Naive thymus-derived CD4-positive, alpha-beta T cell (primary cell): ENCODE results near the gene MBTPS1. TPM values are rescaled to one million over a fixed set of nuclear protein-coding genes. Genes with fewer than 3 reads are reported as not detected.

Experiments used
- ATAC-seq: fragments of 150-1000 bp; cut with Tn5 transposase; 2 replicates; pipeline ENCODE4 v1.10.0; 2021; ENCODE audit warnings: mild to moderate bottlenecking, moderate library complexity
- CTCF ChIA-PET: fragments of 350-600 bp; sonication (Branson Sonifier 250); formaldehyde crosslinking; loops from one replicate; lab custom pipeline; 2021; ENCODE audit warnings: antibody characterized with exemption; lab: Charles Lee
- POLR2A ChIA-PET: fragments of 350-600 bp; sonication (Branson Sonifier 250); formaldehyde crosslinking; loops from one replicate; lab custom pipeline; 2021; ENCODE audit warnings: antibody characterized with exemption, inconsistent platforms; lab: Charles Lee
- DNase-seq, 9 donors: peaks; one replicate each; pipeline versions ENCODE4 v3.0.0 to v3.0.0-alpha.2; 2020 to 2022; ENCODE audit warnings: mixed read lengths in 1 of 9
- H3K27ac ChIP-seq: one replicate; pipeline ENCODE4 v1.7.0; 2013; ENCODE audit warnings: mild to moderate bottlenecking, low read depth, low read length, moderate library complexity
- H3K27me3 ChIP-seq, 2 donors: one replicate each; pipeline ENCODE4 v1.7.0; 2013; ENCODE audit warnings: low read length in 2 of 2, mild to moderate bottlenecking in 2 of 2, moderate library complexity in 2 of 2; ENCODE audit not compliant: control insufficient read depth in 2 of 2, insufficient read depth in 2 of 2
- H3K36me3 ChIP-seq, 3 experiments: 1 replicate in 2 of 3; 2 replicates in 1 of 3; pipeline ENCODE4 v1.7.0; 2013; ENCODE audit warnings: low read length in 3 of 3, mild to moderate bottlenecking in 3 of 3, moderate library complexity in 1 of 3; ENCODE audit not compliant: insufficient read depth in 3 of 3, control insufficient read depth in 2 of 3
- H3K4me1 ChIP-seq, 2 donors: one replicate each; pipeline ENCODE4 v1.7.0; 2013; ENCODE audit warnings: low read length in 2 of 2, mild to moderate bottlenecking in 2 of 2, moderate library complexity in 1 of 2; ENCODE audit not compliant: control insufficient read depth in 2 of 2, insufficient read depth in 2 of 2
- H3K4me3 ChIP-seq: 2 replicates; pipeline ENCODE4 v1.7.0; 2013; ENCODE audit warnings: mild to moderate bottlenecking, low read length
- H3K9me3 ChIP-seq, 3 experiments: 1 replicate in 2 of 3; 2 replicates in 1 of 3; pipeline ENCODE4 v1.7.0; 2013; ENCODE audit warnings: low read length in 3 of 3; ENCODE audit not compliant: control insufficient read depth in 2 of 3
- H3K27ac Mint-ChIP-seq, 9 donors: one replicate each; pipeline ENCODE4 v1.8.0; 2020 to 2022; ENCODE audit warnings: mixed read lengths in 9 of 9, mild to moderate bottlenecking in 8 of 9, moderate library complexity in 5 of 9, inconsistent platforms in 2 of 9
- H3K27me3 Mint-ChIP-seq, 5 donors: one replicate each; pipeline ENCODE4 v1.8.0; 2021 to 2022; ENCODE audit warnings: mixed read lengths in 5 of 5, mild to moderate bottlenecking in 1 of 5
- H3K36me3 Mint-ChIP-seq, 5 donors: one replicate each; pipeline ENCODE4 v1.8.0; 2020 to 2022; ENCODE audit warnings: mixed read lengths in 5 of 5, mild to moderate bottlenecking in 3 of 5, inconsistent platforms in 1 of 5
- H3K4me1 Mint-ChIP-seq, 7 donors: one replicate each; pipeline ENCODE4 v1.8.0; 2020 to 2022; ENCODE audit warnings: mixed read lengths in 7 of 7, mild to moderate bottlenecking in 3 of 7, inconsistent platforms in 1 of 7
- H3K4me3 Mint-ChIP-seq, 10 donors: one replicate each; pipeline ENCODE4 v1.8.0; 2020 to 2022; ENCODE audit warnings: mild to moderate bottlenecking in 10 of 10, mixed read lengths in 10 of 10, moderate library complexity in 6 of 10, inconsistent platforms in 2 of 10
- H3K9me3 Mint-ChIP-seq, 11 donors: one replicate each; pipeline ENCODE4 v1.8.0; 2020 to 2022; ENCODE audit warnings: mixed read lengths in 11 of 11, mild to moderate bottlenecking in 4 of 11, inconsistent platforms in 1 of 11, moderate library complexity in 1 of 11
- intact Hi-C, 2 donors: fragments of 100-400 bp; cut with micrococcal nuclease; formaldehyde crosslinking; loops; one replicate each; pipeline ENCODE4 v1.15.1; 2023
- polyA plus RNA-seq, 2 donors: library from polyadenylated mRNA; unstranded; fragments of 300-500 nt; fragmentation: Illumina TruSeq; gene quantifications; one replicate each; pipeline ENCODE4 v1.2.3, GENCODE V29; 2021
- total RNA-seq, 6 experiments: library from RNA in 5 of 6; stranded (reverse) in 5 of 6; gene quantifications; 1 replicate in 5 of 6; 2 replicates in 1 of 6; pipeline ENCODE4 v1.2.3 and lab custom pipeline; 2021 to 2026

The MBTPS1 gene
- total and polyA plus RNA-seq, 7 experiments from 2014 or later: 48.6 to 157 (median 111) TPM

DNA sequence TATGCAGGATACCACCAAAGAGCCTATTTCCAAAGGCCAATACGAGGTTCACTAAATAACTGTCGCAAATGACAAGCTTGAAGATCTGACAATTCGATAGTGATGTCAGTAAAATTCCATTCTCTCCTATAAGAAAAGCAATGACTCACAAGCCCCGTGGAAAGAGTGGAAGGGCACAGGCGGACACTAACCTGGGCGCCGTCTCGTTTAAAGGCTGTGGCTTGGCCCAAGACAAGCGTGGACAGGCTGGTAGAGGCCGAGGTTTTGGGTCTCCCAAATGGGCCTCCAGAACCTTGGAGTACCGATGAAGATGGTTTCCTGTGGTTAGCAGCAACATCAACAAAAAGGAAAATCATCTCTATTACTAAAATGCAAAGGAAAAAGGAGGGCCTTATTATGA is 57.6 kb downstream of the MBTPS1 start:
- H3K9me3 Mint-ChIP-seq: no peaks in the 10 kb centered on the region
- Histone ChIP-seq H3K27ac (no peak overlapping the region), H3K4me1 (no peaks in the 10 kb centered on the region), H3K36me3 (peaks cover 22 to 94% (median 28%) of the 10 kb centered on the region in 3 experiments), H3K4me3 (no peak overlapping the region), H3K9me3 (no peaks in the 10 kb centered on the region), H3K27me3 (no peaks in the 10 kb centered on the region)
- peaks cover 0 to 8% (median 0%) of the 10 kb centered on the region in 7 donors for H3K4me1 Mint-ChIP-seq
- ChIA-PET CTCF (no interaction called here), POLR2A (no interaction called here)
- intact Hi-C loops: no loop called here
- H3K36me3 Mint-ChIP-seq: peaks cover 7 to 74% (median 33%) of the 10 kb centered on the region in 5 donors
- DNase-seq (no peak), ATAC-seq (no peak)
- H3K4me3 Mint-ChIP-seq: no peak overlapping the region
- H3K27ac Mint-ChIP-seq: no peak overlapping the region
- H3K27me3 Mint-ChIP-seq: no peaks in the 10 kb centered on the region

- peaks cover 18 to 95% (median 32%) of the 10 kb centered on the region in 3 experiments for H3K36me3 ChIP-seq
- intact Hi-C loops: no loop called here
- Mint-ChIP-seq H3K4me1 (peaks cover 0 to 4% (median 0%) of the 10 kb centered on the region in 7 donors), H3K27ac (peak overlapping the region in 1 of 9 donors; percentile 3), H3K4me3 (no peak overlapping the region), H3K27me3 (no peaks in the 10 kb centered on the region), H3K9me3 (no peaks in the 10 kb centered on the region), H3K36me3 (peaks cover 9 to 77% (median 33%) of the 10 kb centered on the region in 5 donors)
- ChIA-PET CTCF (no interaction called here), POLR2A (no interaction called here)
- no peak for DNase-seq
- no peaks in the 10 kb centered on the region for H3K27me3 ChIP-seq
- no peak overlapping the region for H3K4me3 ChIP-seq
- H3K27ac ChIP-seq: no peak overlapping the region
- ATAC-seq: no peak
- H3K4me1 ChIP-seq: no peaks in the 10 kb centered on the region
- H3K9me3 ChIP-seq: no peaks in the 10 kb centered on the region
Measured at GRCh38 chr16:84058664-84059063, 58.1 kb downstream of the MBTPS1 start.

DNA sequence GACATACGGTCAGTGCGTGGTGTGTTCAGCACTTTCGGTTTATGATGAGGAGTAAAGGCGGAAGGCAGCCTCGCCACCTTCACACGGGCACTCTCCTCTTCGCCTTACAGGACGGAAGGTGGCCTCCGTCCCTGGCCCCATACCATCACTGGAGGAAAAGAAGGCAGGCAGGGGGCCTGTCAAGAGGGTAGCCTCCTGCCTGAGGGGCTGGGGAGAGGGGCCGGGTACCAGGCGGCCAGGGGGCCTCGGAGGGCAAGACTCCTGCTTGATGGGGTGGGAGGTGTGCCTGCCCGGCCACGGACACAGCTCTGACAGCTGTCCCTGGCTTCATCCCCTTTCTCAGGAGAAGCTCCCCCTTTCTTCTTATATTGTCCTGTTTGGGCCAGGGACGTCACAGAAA is 58.5 kb downstream of the MBTPS1 start:
- DNase-seq (no peak), ATAC-seq (no peak)
- POLR2A ChIA-PET: interaction anchor here (0.8 kb wide), 1 partner anchor 8 kb away, joined by 3 read pairs; no protein-coding TSS in a partner anchor
- intact Hi-C loops: no loop called here
- no peaks in the 10 kb centered on the region for H3K4me1 ChIP-seq
- no peaks in the 10 kb centered on the region for H3K9me3 Mint-ChIP-seq
- H3K4me3 ChIP-seq: no peak overlapping the region
- no peaks in the 10 kb centered on the region for H3K9me3 ChIP-seq
- no peak overlapping the region for H3K27ac ChIP-seq
- H3K4me3 Mint-ChIP-seq: no peak overlapping the region
- H3K4me1 Mint-ChIP-seq: peaks cover 0 to 4% (median 0%) of the 10 kb centered on the region in 7 donors
- H3K36me3 Mint-ChIP-seq: peaks cover 9 to 76% (median 32%) of the 10 kb centered on the region in 5 donors
- H3K27me3 ChIP-seq: no peaks in the 10 kb centered on the region
- no peaks in the 10 kb centered on the region for H3K27me3 Mint-ChIP-seq
- CTCF ChIA-PET: no interaction called here
- peaks cover 14 to 98% (median 35%) of the 10 kb centered on the region in 3 experiments for H3K36me3 ChIP-seq
- peak overlapping the region in 3 of 9 donors; percentile 3 to 19 (median 15) for H3K27ac Mint-ChIP-seq

DNA sequence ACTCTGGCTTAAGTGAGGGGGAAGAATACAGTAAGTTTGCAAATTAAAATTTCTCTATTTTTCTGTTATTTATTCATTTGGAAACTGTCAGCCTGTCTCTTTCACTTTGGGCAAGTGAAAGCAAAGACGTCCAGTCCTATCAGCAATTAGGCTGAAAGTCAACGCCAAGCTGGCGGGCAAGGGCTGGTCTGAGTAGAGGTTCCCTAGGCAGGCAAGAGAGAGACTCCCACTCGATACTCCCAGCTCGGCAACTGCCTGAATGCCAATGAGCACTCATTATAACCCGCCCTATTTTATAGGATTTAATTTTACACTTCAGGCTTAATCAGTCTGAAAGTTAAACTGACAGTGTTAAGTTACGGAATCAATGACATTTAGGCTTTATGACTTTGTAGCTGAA is 59.8 kb downstream of the MBTPS1 start:
- Histone ChIP-seq H3K36me3 (peaks cover 13 to 99% (median 31%) of the 10 kb centered on the region in 3 experiments), H3K27ac (no peak overlapping the region), H3K27me3 (no peaks in the 10 kb centered on the region), H3K4me3 (no peak overlapping the region), H3K4me1 (no peaks in the 10 kb centered on the region), H3K9me3 (no peaks in the 10 kb centered on the region)
- DNase-seq (no peak), ATAC-seq (no peak)
- Mint-ChIP-seq H3K4me1 (no peaks in the 10 kb centered on the region), H3K36me3 (peaks cover 16 to 80% (median 36%) of the 10 kb centered on the region in 5 donors), H3K9me3 (no peaks in the 10 kb centered on the region), H3K27ac (peak overlapping the region in 1 of 9 donors; percentile 19), H3K27me3 (no peaks in the 10 kb centered on the region), H3K4me3 (no peak overlapping the region)
- ChIA-PET CTCF (no interaction called here), POLR2A (no interaction called here)
- intact Hi-C loops: no loop called here

- H3K4me3 ChIP-seq: no peak overlapping the region
- intact Hi-C loops: no loop called here
- peak overlapping the region in 2 of 9 donors; percentile 19 to 67 for H3K27ac Mint-ChIP-seq
- H3K27ac ChIP-seq: no peak overlapping the region
- peaks cover 13 to 91% (median 27%) of the 10 kb centered on the region in 3 experiments for H3K36me3 ChIP-seq
- peaks cover 16 to 77% (median 36%) of the 10 kb centered on the region in 5 donors for H3K36me3 Mint-ChIP-seq
- DNase-seq (no peak), ATAC-seq (no peak)
- H3K4me1 ChIP-seq: no peaks in the 10 kb centered on the region
- H3K27me3 ChIP-seq: no peaks in the 10 kb centered on the region
- CTCF ChIA-PET: no interaction called here
- H3K4me3 Mint-ChIP-seq: no peak overlapping the region
- POLR2A ChIA-PET: no interaction called here
- no peaks in the 10 kb centered on the region for H3K9me3 Mint-ChIP-seq
- no peaks in the 10 kb centered on the region for H3K9me3 ChIP-seq
- no peaks in the 10 kb centered on the region for H3K27me3 Mint-ChIP-seq
- no peaks in the 10 kb centered on the region for H3K4me1 Mint-ChIP-seq
Measured at GRCh38 chr16:84055801-84056634, 60.7 kb downstream of the MBTPS1 start.

- Histone ChIP-seq H3K36me3 (peaks cover 13 to 87% (median 26%) of the 10 kb centered on the region in 3 experiments), H3K27me3 (no peaks in the 10 kb centered on the region), H3K4me3 (no peak overlapping the region), H3K4me1 (no peaks in the 10 kb centered on the region), H3K27ac (no peak overlapping the region), H3K9me3 (no peaks in the 10 kb centered on the region)
- Mint-ChIP-seq H3K36me3 (peaks cover 16 to 76% (median 36%) of the 10 kb centered on the region in 5 donors), H3K4me3 (no peak overlapping the region), H3K9me3 (no peaks in the 10 kb centered on the region), H3K4me1 (no peaks in the 10 kb centered on the region), H3K27me3 (no peaks in the 10 kb centered on the region), H3K27ac (no peak overlapping the region)
- POLR2A ChIA-PET: no interaction called here
- intact Hi-C loops: no loop called here
- ATAC-seq: no peak
- DNase-seq: no peak
- CTCF ChIA-PET: no interaction called here
Measured at GRCh38 chr16:84055366-84055765, 61.4 kb downstream of the MBTPS1 start.
